CMK (cell line): ENCODE data around the gene PLPP1.
A peak's percentile ranks its signal among the peaks of the same experiment; 100 is the strongest.

Source experiments
- DNase-seq: peaks from one replicate; pipeline ENCODE4 v3.0.0-alpha.2; 2010; ENCODE audit warnings: low read depth

Gene PLPP1

GRCh38 chr5:55534436-55535198, at the start of gene PLPP1:
Gene PLPP1, minus strand, starts transcription at chr5:55534964. Its CDS starts 335 bp downstream, at chr5:55534629.
- DNase-seq = peak; percentile 20

- no peak for DNase-seq
These were observed 48.8 kb upstream of the PLPP1 start for GRCh38 chr5:55583578-55583977.

GRCh38 chr5:55582256-55582655, 47.5 kb upstream of the PLPP1 start:
- DNase-seq = no peak

- DNase-seq = no peak
These were observed 45.3 kb upstream of the PLPP1 start for GRCh38 chr5:55580042-55580441.

- no peak for DNase-seq
These were observed 44.0 kb upstream of the PLPP1 start for GRCh38 chr5:55578771-55579170.

- DNase-seq = no peak
These were observed 42.7 kb upstream of the PLPP1 start for GRCh38 chr5:55577353-55578060.

GRCh38 chr5:55576661-55577060, 41.9 kb upstream of the PLPP1 start:
- DNase-seq = no peak

GRCh38 chr5:55575815-55576583, 41.2 kb upstream of the PLPP1 start:
- no peak for DNase-seq

- DNase-seq = no peak
These were observed 37.8 kb upstream of the PLPP1 start for GRCh38 chr5:55572600-55572999.

GRCh38 chr5:55572020-55572419, 37.3 kb upstream of the PLPP1 start:
- no peak for DNase-seq

- DNase-seq = no peak
These were observed 35.8 kb upstream of the PLPP1 start for GRCh38 chr5:55570570-55570969.

GRCh38 chr5:55570026-55570425, 35.3 kb upstream of the PLPP1 start:
- no peak for DNase-seq

- no peak for DNase-seq
These were observed 34.7 kb upstream of the PLPP1 start for GRCh38 chr5:55569513-55569865.

GRCh38 chr5:55568654-55569512, 34.1 kb upstream of the PLPP1 start:
- no peak for DNase-seq

- no peak for DNase-seq
These were observed 30.0 kb upstream of the PLPP1 start for GRCh38 chr5:55564721-55565120.

- DNase-seq = no peak
These were observed 23.7 kb upstream of the PLPP1 start for GRCh38 chr5:55558484-55558883.

- no peak for DNase-seq
These were observed 22.4 kb upstream of the PLPP1 start for GRCh38 chr5:55557123-55557522.

GRCh38 chr5:55554585-55555202, 19.9 kb upstream of the PLPP1 start:
- DNase-seq = no peak

- no peak for DNase-seq
These were observed 17.1 kb upstream of the PLPP1 start for GRCh38 chr5:55551904-55552303.

- DNase-seq = no peak
These were observed 16.6 kb upstream of the PLPP1 start for GRCh38 chr5:55551358-55551757.

GRCh38 chr5:55547781-55548180, 13.0 kb upstream of the PLPP1 start:
- DNase-seq = no peak

GRCh38 chr5:55546947-55547346, 12.2 kb upstream of the PLPP1 start:
- no peak for DNase-seq
